ENCODE measurements around the gene PCDH1.
"Not testable (repeated sequence)": the region's sequence is repeated elsewhere in the genome, so short reads cannot be mapped to it uniquely, and the experiment has no call there.

The PCDH1 gene

GRCh38 chr5:141878186-141878710, at the start of gene PCDH1:
PCDH1 (minus strand) TSS chr5:141878410; CDS start chr5:141878262, 148 bp downstream.
- DNase-seq = no peak

- DNase-seq = no peak
Measured at GRCh38 chr5:141926434-141926833, 48.2 kb upstream of the PCDH1 start.

DNA sequence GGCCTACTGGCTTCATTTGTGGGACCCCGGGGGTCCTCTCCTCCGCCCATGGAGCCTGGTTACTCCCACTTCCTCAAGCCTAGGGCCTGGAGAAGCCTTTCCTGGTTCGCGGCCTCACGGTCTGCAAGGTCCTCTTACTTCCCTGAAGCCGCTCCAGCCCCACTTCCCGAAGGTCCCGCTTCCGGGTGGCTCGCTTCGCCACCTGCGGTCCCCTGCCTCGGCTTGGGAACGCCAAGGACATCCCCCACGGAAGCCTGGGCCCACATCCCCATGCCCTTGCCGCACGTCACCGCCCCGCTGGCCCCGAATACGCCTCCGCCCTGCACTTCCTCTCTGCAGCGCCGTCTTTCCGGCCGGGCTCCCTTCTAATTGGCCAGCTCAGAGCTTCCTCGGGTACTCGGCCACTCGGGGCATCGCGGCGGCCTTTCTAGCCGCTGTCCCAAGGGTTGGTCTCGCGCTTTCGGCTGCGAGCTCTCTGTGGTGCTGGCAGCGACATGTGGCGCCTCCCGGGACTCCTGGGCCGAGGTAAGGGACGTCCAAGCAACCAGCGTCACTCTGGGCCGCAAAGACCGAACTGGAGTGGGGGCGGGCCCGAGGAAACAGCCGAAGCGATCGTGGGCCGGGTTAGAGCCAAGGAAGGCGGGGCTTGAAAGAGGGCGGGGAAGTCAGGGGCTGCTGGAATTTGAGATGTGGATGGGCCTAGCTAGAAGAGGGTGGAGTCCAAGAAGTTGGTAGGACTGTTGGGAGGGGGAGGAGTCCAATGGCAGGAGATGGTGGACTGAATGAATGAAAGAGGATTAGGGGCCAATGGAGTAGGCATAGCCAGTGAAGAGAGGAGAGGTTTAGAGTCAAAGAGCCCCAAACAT, 45.5 kb upstream of the PCDH1 start, which contains the start of gene DELE1:
TSS of gene DELE1 (plus strand) at position 424 of the 866 bp plus-strand sequence. CDS start at position 495, 71 bp downstream.
- DNase-seq = peak; percentile 88

- DNase-seq = not testable (repeated sequence)
Measured at GRCh38 chr5:141922827-141923447, 44.7 kb upstream of the PCDH1 start.

- no peak for DNase-seq
Measured at GRCh38 chr5:141920771-141921170, 42.6 kb upstream of the PCDH1 start.

DNA sequence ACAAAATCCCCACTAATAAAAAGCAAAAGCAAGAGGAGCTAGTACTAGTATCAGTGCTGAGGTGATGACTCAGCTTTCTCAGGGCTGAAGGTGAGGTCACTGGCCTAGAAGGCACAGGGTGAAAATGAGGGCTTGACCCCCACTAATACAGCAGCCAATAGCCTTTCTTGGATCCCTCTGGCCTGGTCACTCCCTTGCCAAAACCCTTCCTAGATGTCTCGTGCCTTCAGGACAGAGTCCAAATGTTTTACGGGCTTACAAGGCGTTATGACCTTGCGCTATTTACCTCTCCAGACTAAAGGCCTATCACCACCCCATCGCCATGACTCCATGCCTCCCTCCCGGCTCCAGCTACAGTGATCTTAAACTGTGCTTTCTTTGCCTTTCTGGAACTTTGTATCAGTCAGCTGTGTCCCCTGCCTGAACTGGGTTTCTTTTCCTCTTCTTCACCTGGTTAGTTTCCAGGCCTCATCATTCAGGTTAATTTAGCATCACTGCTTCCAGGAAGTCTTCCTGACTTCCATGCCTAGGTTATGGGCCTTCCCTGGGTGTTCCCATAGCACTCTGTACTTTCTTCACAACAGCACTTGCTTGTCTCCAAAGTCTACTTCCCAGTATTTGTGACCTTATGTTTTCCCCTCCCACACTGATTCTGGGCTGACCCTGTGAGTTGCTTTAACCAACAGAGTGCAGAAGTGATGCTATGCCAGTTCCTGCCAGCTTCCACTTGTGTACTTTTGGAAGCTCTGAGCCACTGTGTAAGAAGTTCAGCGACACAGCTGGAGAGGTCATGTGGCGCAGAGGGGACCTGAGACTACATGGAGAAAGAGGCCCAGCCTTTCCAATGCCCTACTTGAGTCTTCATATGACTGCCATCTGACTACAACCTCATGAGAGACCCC, 41.3 kb upstream of the PCDH1 start:
- DNase-seq = no peak

- DNase-seq = no peak
Measured at GRCh38 chr5:141917760-141918159, 39.5 kb upstream of the PCDH1 start.

DNA sequence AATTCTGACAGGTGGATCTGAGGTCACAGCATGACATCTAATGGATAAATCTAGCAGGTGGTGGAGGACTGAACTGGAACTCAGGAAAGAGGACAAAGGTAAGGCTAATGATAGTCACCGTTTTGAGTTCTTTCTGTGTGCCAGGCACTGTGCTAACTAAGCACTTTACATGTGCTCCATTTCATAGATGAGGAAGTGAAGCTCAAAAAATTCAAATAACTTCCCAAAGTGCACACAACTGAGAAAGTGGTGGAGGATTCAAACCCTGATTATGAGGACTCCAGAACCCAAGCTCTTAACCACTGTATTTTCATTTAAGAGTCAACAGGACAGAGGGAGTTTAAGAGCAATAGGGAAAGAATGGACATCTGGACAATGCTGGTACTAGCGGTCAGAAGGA, 38.3 kb upstream of the PCDH1 start:
- DNase-seq = no peak

GRCh38 chr5:141915881-141916336, 37.7 kb upstream of the PCDH1 start:
- DNase-seq = no peak

- DNase-seq = no peak
Measured at GRCh38 chr5:141914797-141915196, 36.6 kb upstream of the PCDH1 start.

GRCh38 chr5:141914199-141914743, 36.1 kb upstream of the PCDH1 start:
- peak; percentile 5 for DNase-seq

- DNase-seq = no peak
Measured at GRCh38 chr5:141913560-141914198, 35.5 kb upstream of the PCDH1 start.

DNA sequence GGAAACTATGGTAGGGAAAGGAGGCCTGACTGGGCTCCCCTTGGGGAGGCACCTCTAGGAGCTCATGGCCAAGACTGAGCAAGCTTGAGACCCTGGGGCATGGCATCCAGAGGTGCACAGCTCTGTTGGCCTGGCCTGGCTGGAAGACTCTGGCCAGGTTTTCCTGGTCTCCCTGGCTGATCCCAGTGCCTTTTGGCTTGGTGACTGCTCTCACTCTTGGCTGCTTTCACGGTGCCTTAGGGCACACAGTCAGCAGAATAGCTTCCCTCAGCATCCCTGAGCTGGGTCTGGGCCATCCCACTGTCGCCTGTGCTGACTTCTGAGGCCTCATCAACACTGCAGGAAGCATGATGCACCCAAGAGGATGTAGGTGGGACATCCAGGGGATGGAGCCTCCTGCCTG, 32.1 kb upstream of the PCDH1 start:
- no peak for DNase-seq

DNA sequence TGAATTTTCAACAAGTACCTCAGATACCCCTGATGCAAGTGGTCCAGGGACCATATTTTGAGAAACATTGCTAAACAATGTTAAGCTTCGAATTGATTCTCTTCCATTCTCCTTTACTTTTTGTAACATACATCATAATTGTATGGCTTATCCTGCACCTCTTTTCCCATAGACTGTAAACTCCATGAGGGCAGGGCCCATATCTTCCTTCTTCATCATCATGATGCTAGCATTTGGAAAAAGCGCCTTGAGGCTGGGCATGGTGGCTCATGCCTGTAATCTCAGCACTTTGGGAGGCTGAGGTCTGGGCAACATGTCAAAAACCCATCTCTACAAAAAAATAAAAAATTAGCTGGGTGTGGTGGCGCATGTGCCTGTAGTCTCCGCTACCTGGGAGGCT, 31.0 kb upstream of the PCDH1 start:
- DNase-seq = no peak

DNA sequence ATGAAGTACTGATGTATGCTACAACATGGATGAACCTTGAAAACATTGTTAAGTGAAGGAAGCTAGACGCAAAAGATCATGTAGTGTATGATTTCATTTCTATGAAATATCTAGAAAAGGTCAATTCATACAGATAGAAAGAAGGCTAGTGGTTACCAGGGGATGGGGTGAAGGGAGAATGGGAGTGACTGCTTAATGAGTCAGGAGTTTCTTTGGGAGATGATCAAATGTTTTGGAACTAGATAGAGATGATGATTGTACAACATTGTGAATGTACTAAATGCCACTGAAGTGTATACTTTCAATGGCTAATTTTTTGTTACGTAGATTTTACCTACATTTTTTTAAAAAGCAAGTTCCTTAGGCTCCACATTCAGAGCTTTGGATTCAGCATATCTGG, 30.6 kb upstream of the PCDH1 start:
- DNase-seq = no peak

GRCh38 chr5:141906972-141907371, 28.8 kb upstream of the PCDH1 start:
- DNase-seq = no peak

- DNase-seq = no peak
Measured at GRCh38 chr5:141906517-141906916, 28.3 kb upstream of the PCDH1 start.

DNA sequence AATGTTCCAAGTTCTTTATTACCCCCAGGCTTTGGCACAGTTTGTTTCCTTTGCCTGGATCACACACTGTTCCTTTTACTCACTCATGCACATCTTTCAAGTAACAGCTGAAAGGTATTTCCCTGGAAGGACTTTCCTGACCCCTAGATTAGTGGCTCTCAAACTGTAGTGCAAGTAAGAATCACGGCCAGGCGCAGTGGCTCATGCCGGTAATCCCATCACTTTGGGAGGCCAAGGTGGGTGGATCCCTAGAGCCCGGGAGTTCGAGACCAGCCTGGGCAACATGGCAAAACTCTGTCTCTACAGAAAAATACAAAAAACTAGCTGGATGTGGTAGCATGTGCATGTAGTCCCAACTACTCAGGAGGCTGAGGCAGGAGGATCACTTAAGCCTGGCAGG, 26.3 kb upstream of the PCDH1 start:
- DNase-seq = no peak

DNA sequence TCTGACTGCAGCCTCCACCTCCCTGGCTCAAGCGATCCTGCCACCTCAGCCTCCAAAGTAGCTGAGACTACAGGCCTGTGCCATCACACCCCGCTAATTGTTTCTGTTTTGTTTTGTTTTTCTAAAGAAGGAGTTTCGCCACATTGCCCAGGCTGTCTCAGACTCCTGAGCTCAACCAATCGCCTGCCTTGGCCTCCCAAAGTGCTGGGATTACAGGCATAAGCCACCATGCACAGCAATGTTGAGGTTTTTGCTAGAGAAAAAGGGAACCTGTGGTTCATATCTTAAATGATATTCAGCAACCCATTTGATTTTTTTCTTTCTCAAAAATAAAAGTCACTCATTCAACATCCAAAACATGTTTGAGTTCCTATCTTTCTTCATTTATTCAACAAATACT, 25.1 kb upstream of the PCDH1 start:
- no peak for DNase-seq

- no peak for DNase-seq
Measured at GRCh38 chr5:141902015-141902814, 24.0 kb upstream of the PCDH1 start.

DNA sequence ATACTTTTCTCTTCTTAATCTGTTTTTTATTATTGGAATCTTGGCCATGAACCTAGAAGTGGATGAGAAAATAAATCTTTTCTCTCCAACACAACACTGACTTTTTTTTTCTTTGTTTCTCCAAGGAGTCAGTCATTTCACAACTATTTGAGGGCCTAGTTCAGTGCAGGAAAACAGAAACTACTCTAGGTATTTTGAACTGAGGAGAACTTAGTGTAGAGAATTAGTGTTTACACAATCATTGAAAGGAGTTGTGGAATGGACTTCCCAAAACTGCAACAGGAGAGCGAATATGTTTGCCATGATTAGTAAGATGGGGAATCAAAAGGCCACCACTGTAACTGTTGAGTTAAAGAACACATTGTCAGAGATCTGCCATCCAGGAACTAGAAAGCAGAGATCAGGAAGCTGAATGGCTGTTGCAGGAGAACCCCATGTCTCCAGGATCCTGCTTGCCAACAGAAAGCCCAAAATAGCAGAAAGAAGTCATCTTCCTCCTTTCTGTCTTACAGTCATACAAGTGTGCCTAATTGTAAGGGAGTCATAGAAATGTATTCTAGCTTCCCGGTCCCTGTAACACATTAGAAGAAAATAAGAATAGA, 20.3 kb upstream of the PCDH1 start:
- no peak for DNase-seq
